PC-3 (cell line): ENCODE measurements around the gene DGKI. TPM values are rescaled to one million over a fixed set of nuclear protein-coding genes. Genes with fewer than 3 reads are reported as not detected.

Experiments used
- ATAC-seq: fragments of 200-7000 bp; cut with Tn5 transposase; 2 replicates; pipeline ENCODE4 v1.9.1; 2020; ENCODE audit warnings: mild to moderate bottlenecking, moderate library complexity
- BruUV-seq: library from RNA; stranded (reverse); fragments of 400-500 nt; replicated peaks from 2 replicates; lab custom pipeline; 2021; lab: Mats Ljungman, UMichigan
- CTCF ChIA-PET: fragments of 300-600 bp; sonication (Branson Sonifier 250); formaldehyde crosslinking; loops from one replicate; lab custom pipeline; 2022; ENCODE audit warnings: antibody characterized with exemption; lab: Charles Lee
- POLR2A ChIA-PET: fragments of 300-600 bp; sonication (Branson Sonifier 250); formaldehyde crosslinking; loops from one replicate; lab custom pipeline; 2022; ENCODE audit warnings: antibody characterized with exemption; ENCODE audit not compliant: unreplicated experiment; lab: Charles Lee
- DNase-seq: peaks from one replicate; pipeline ENCODE4 v3.0.0-alpha.2; 2015
- H2AFZ ChIP-seq: fragments of 300-600 bp; sonication (generic); 2 replicates; pipeline ENCODE4 v1.6.0; 2016; ENCODE audit warnings: antibody characterized with exemption, low read length
- H3F3A ChIP-seq: fragments of 300-600 bp; sonication (generic); one replicate; pipeline ENCODE4 v1.6.0; 2017; ENCODE audit warnings: antibody characterized with exemption, low read length, control low read depth, mild to moderate bottlenecking; ENCODE audit not compliant: unreplicated experiment
- H3K27ac ChIP-seq: fragments of 300-600 bp; sonication (generic); 2 replicates; pipeline ENCODE4 v1.5.1; 2016; ENCODE audit warnings: mild to moderate bottlenecking, low read length
- H3K27me3 ChIP-seq: fragments of 300-600 bp; sonication (generic); 2 replicates; pipeline ENCODE4 v1.6.1; 2016; ENCODE audit warnings: low read length, mixed read lengths
- H3K36me3 ChIP-seq: fragments of 300-600 bp; sonication (generic); 2 replicates; pipeline ENCODE4 v1.6.1; 2016; ENCODE audit warnings: low read depth, mixed run types, low read length, mixed read lengths
- H3K4me1 ChIP-seq: fragments of 300-600 bp; sonication (generic); 2 replicates; pipeline ENCODE4 v1.5.1; 2016; ENCODE audit warnings: low read length; ENCODE audit not compliant: insufficient read depth
- H3K4me2 ChIP-seq: fragments of 300-600 bp; sonication (generic); 2 replicates; pipeline ENCODE4 v1.6.0; 2016; ENCODE audit warnings: low read length
- H3K4me3 ChIP-seq: fragments of 300-600 bp; sonication (generic); 2 replicates; pipeline ENCODE4 v1.5.1; 2016; ENCODE audit warnings: mild to moderate bottlenecking, low read length, mixed read lengths
- H3K79me2 ChIP-seq: fragments of 300-600 bp; sonication (generic); 2 replicates; pipeline ENCODE4 v1.6.1; 2017; ENCODE audit warnings: low read length, mixed read lengths
- H3K9ac ChIP-seq: fragments of 300-600 bp; sonication (generic); 2 replicates; pipeline ENCODE4 v1.6.0; 2016; ENCODE audit warnings: mild to moderate bottlenecking, low read length
- H3K9me2 ChIP-seq: fragments of 300-600 bp; sonication (generic); replicated peaks from 2 replicates; pipeline ENCODE4 v1.6.1; 2016; ENCODE audit warnings: mixed run types, low read length, mixed read lengths
- H3K9me3 ChIP-seq: fragments of 300-600 bp; sonication (generic); 2 replicates; pipeline ENCODE4 v1.6.1; 2016; ENCODE audit warnings: low read length, mixed read lengths
- H4K20me1 ChIP-seq: fragments of 300-600 bp; sonication (generic); 2 replicates; pipeline ENCODE4 v1.6.1; 2016; ENCODE audit warnings: low read length, mixed read lengths
- CTCF ChIP-seq: fragments of 300-600 bp; sonication (generic); conservative IDR thresholded peaks from 2 replicates; pipeline ENCODE4 v1.5.1; 2017; ENCODE audit warnings: antibody characterized with exemption, low read depth, mild to moderate bottlenecking, low read length
- EZH2 ChIP-seq: fragments of 300-600 bp; sonication (generic); IDR thresholded peaks from one replicate; pipeline ENCODE4 v1.6.1; 2017; ENCODE audit warnings: antibody characterized with exemption, mild to moderate bottlenecking, low read length; ENCODE audit not compliant: unreplicated experiment
- EZH2phosphoT487 ChIP-seq: fragments of 300-600 bp; sonication (generic); IDR thresholded peaks from 2 replicates; pipeline ENCODE4 v1.6.1; 2018; ENCODE audit warnings: mild to moderate bottlenecking, antibody characterized with exemption, low read length, borderline replicate concordance
- intact Hi-C: fragments of 100-400 bp; cut with micrococcal nuclease; formaldehyde crosslinking; loops from 2 replicates; pipeline ENCODE4 v1.9.0; 2023
- total RNA-seq: library from RNA; depleted of rRNA; stranded (reverse); fragments of >200 nt; gene quantifications from 2 replicates; pipeline ENCODE4 v1.2.3, GENCODE V29; 2014

Gene DGKI
- total RNA-seq, 1 experiment from 2014 or later: not detected

GRCh38 chr7:137488038-137488437 lies 358.7 kb downstream of the DGKI start:
- H3K9me2 ChIP-seq: no peaks in the 10 kb centered on the region
- ChIA-PET POLR2A (no interaction called here), CTCF (interaction anchor here (0.7 kb wide), 1 partner anchor 81 kb away, joined by 3 read pairs; no protein-coding TSS in a partner anchor)
- no peaks in the 10 kb centered on the region for H3K4me1 ChIP-seq
- H3K79me2 ChIP-seq: no peaks in the 10 kb centered on the region
- no peaks in the 10 kb centered on the region for H3K9me3 ChIP-seq
- H4K20me1 ChIP-seq: no peaks in the 10 kb centered on the region
- no TSS peak for BruUV-seq
- TF ChIP-seq CTCF (peak; percentile 35; the same call in 1 of the 2 replicates), EZH2 (no peak)
- H3K4me3 ChIP-seq: no peak overlapping the region
- H3K4me2 ChIP-seq: no peak overlapping the region
- H3K27me3 ChIP-seq: peaks cover 7% of the 10 kb centered on the region; the same call in 1 of the 2 replicates
- no peaks in the 10 kb centered on the region for H3K36me3 ChIP-seq
- intact Hi-C loops: no loop called here
- DNase-seq (no peak), ATAC-seq (no peak)
- H3F3A ChIP-seq: no peaks in the 10 kb centered on the region
- no peak overlapping the region for H3K27ac ChIP-seq
- H3K9ac ChIP-seq: no peak overlapping the region
- no peak overlapping the region for H2AFZ ChIP-seq

GRCh38 chr7:137485818-137486217 lies 361.0 kb downstream of the DGKI start:
- no peaks in the 10 kb centered on the region for H3K4me1 ChIP-seq
- no peak overlapping the region for H3K9ac ChIP-seq
- no peaks in the 10 kb centered on the region for H3K36me3 ChIP-seq
- peaks cover 14% of the 10 kb centered on the region; the same call in 1 of the 2 replicates for H3K27me3 ChIP-seq
- H3K4me3 ChIP-seq: no peak overlapping the region
- H3K9me2 ChIP-seq: no peaks in the 10 kb centered on the region
- no peaks in the 10 kb centered on the region for H3K9me3 ChIP-seq
- TF ChIP-seq CTCF: no peak
- TF ChIP-seq EZH2: no peak
- TF ChIP-seq EZH2phosphoT487: no peak
- CTCF ChIA-PET: no interaction called here
- H2AFZ ChIP-seq: no peak overlapping the region
- intact Hi-C loops: no loop called here
- no peaks in the 10 kb centered on the region for H3F3A ChIP-seq
- H3K79me2 ChIP-seq: no peaks in the 10 kb centered on the region
- no peaks in the 10 kb centered on the region for H4K20me1 ChIP-seq
- H3K27ac ChIP-seq: no peak overlapping the region
- BruUV-seq: no TSS peak
- DNase-seq (no peak), ATAC-seq (no peak)
- POLR2A ChIA-PET: no interaction called here
- no peak overlapping the region for H3K4me2 ChIP-seq

- H3K36me3 ChIP-seq: no peaks in the 10 kb centered on the region
- BruUV-seq: no TSS peak
Measured at GRCh38 chr7:137484326-137484725, 362.4 kb downstream of the DGKI start.

More at GRCh38 chr7:137484326-137484725, 362.4 kb downstream of the DGKI start:
- Histone ChIP-seq H3K79me2 (no peaks in the 10 kb centered on the region), H3K27ac (no peak overlapping the region), H3K9me2 (no peaks in the 10 kb centered on the region), H3F3A (no peaks in the 10 kb centered on the region), H2AFZ (no peak overlapping the region), H3K4me1 (no peaks in the 10 kb centered on the region), H3K27me3 (peaks cover 10% of the 10 kb centered on the region; the same call in 1 of the 2 replicates), H3K4me3 (no peak overlapping the region), H3K9ac (no peak overlapping the region), H3K9me3 (no peaks in the 10 kb centered on the region), H4K20me1 (no peaks in the 10 kb centered on the region), H3K4me2 (no peak overlapping the region)
- DNase-seq (no peak), ATAC-seq (no peak)
- intact Hi-C loops: no loop called here
- TF ChIP-seq CTCF (no peak), EZH2 (no peak), EZH2phosphoT487 (no peak)
- POLR2A ChIA-PET: no interaction called here
- CTCF ChIA-PET: no interaction called here
